ENCODE results near the gene TGM1. TPM values are rescaled to one million over a fixed set of nuclear protein-coding genes. Genes with fewer than 3 reads are reported as not detected.

TGM1 gene
- total RNA-seq, 1 experiment from 2014 or later: 2.0 TPM

GRCh38 chr14:24279301-24280186 lies 16.6 kb upstream of the TGM1 start:
- no peaks in the 10 kb centered on the region for H3K27me3 ChIP-seq
- no peaks in the 10 kb centered on the region for H3K36me3 ChIP-seq
- no peak for DNase-seq
- H3K9me3 ChIP-seq: no peaks in the 10 kb centered on the region
- H3K4me3 ChIP-seq: no peak overlapping the region

DNA sequence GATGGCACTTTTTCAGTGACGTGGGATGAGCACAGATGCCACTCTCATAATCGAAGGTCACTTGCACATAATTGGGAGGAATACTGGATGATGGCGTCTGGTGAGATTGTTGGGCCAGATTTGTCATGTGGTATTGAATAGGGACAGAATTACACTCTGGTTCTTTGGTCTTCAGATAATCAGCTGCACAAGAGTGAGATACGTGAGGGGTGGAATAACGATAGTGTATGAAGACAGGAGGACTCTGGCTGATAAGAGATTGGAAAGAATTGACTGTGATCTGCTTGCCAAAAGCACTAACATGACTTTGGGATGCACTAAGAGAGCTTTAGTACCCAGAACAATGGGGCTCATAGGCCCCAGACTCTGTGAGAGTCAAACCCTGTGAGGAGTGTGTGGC lies 15.4 kb upstream of the TGM1 start:
- Histone ChIP-seq H3K27me3 (no peaks in the 10 kb centered on the region), H3K9me3 (no peaks in the 10 kb centered on the region), H3K36me3 (no peaks in the 10 kb centered on the region), H3K4me3 (no peak overlapping the region)
- no peak for DNase-seq

GRCh38 chr14:24277606-24278321 lies 14.8 kb upstream of the TGM1 start:
- H3K36me3 ChIP-seq: no peaks in the 10 kb centered on the region
- no peaks in the 10 kb centered on the region for H3K9me3 ChIP-seq

DNA sequence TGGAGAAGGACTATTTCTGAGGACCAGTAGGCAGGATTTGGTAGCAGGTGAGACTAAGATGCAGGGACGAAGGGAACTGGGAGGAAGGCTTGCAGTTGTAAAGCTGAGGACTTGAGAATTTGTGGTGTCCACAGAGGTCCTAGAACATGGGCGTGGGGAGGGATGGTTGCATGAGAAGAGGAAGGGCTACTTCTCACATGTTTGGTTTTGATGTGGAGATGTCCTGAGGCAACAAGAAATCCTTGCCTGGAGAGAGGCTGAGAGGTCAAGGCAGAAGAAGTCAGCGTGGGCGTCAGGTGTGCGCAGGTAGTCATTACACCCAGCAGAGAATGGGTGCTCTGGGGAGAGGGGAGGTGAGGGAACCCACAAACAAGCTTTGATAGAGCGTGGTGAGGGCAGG lies 14.1 kb upstream of the TGM1 start:
- no peaks in the 10 kb centered on the region for H3K9me3 ChIP-seq
- H3K4me3 ChIP-seq: no peak overlapping the region
- no peak for DNase-seq
- no peaks in the 10 kb centered on the region for H3K27me3 ChIP-seq
- no peaks in the 10 kb centered on the region for H3K36me3 ChIP-seq

More at GRCh38 chr14:24277606-24278321, 14.8 kb upstream of the TGM1 start:
- DNase-seq: no peak
- Histone ChIP-seq H3K4me3 (no peak overlapping the region), H3K27me3 (no peaks in the 10 kb centered on the region)

- Histone ChIP-seq H3K9me3 (no peaks in the 10 kb centered on the region), H3K27me3 (no peaks in the 10 kb centered on the region), H3K36me3 (no peaks in the 10 kb centered on the region), H3K4me3 (no peak overlapping the region)
- DNase-seq: no peak
These were observed 11.1 kb upstream of the TGM1 start for GRCh38 chr14:24274101-24274543.

DNA sequence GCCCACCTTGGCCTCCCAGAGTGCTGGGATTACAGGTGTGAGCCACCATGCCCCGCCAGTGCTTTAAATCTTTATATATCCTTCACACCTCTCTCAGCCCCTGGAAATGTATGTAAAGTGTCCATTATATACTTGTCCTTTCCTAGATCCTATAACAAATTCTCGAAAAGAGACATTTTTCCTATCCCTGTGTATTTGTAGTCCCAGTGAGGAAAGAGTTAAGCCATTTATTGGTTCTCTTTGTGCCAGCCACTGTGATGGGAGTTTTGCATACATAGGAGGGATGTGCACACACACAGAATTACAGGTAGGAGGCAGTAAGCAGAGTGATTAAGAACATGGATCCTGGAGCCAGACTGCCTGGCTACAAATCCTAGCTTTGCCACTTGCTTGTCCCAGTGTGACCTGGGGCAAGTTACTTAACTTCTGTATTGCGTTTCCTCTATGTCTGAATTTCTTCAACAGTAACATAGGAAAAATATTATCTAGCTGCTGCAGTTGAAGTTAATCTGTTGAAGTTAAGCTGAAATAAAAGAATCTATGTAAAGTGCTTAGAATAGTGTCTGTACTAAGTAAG lies 10.5 kb upstream of the TGM1 start:
- no peak overlapping the region for H3K4me3 ChIP-seq
- no peaks in the 10 kb centered on the region for H3K9me3 ChIP-seq
- DNase-seq: no peak
- H3K36me3 ChIP-seq: no peaks in the 10 kb centered on the region
- no peaks in the 10 kb centered on the region for H3K27me3 ChIP-seq

GRCh38 chr14:24272467-24272866 lies 9.5 kb upstream of the TGM1 start:
- Histone ChIP-seq H3K4me3 (no peak overlapping the region), H3K27me3 (no peaks in the 10 kb centered on the region), H3K36me3 (no peaks in the 10 kb centered on the region), H3K9me3 (no peaks in the 10 kb centered on the region)
- DNase-seq: no peak

DNA sequence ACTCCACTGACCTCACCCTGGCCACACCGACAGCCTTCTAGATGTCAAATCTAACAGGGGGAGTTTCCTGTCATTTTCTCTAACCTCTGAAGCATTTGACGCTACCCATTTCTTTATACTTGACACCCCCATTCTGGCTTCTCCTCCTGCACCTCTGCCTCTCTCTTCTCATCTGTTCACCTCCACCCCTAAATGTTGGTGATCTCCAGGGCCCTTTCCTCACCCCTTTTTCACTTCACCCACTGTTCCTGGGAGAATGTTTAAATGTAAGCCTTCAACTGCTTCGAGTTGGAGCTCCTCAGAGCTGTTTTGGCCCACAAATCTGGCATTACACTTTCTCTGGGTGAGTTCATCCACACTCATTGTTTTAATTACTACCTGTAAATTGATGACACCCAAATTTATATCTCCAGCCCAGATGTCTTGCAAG lies 8.9 kb upstream of the TGM1 start:
- peak overlapping the region; percentile 90 for H3K4me3 ChIP-seq
- DNase-seq: no peak

DNA sequence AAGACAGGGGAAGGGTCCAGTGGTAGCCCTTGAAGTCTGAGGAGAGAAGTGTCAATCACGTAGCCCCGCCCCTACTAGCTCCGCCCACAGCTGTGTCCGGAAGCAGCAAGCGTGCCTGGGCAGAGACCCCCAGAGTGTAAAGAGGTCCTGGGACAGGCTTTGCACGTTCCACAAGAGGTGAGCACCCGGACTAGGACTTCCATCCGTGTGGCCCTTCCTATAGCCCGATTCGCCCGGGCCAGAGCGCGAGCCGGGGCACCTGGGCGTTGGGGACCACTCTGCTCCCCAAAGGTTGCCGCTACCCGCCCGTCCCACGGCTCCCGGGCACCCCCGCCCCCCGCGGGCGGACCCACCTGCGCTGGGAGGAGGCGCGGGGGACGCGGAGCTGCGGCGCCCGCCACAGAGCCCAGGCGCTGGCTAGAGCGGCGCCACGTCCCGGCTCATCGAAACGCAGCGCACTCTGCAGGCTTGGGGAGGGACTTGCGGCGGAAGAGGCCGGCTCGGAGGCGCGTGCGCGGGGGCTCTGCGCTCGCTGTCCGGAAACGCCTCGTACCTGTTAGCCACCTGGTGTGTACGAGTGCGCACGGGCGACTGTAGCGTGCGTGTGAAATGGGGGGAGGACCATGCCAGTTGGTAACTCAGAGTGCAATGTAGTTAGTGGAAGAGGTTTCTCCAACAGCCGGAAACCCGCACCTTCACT lies 8.3 kb upstream of the TGM1 start, which contains the start of gene RABGGTA:
Gene RABGGTA, minus strand, starts transcription at position 464 of the 700 bp plus-strand sequence. CDS start 482 bp downstream, outside the sequence.
- H3K4me3 ChIP-seq: peak within 1 kb of the TSS; percentile 90
- H3K9me3 ChIP-seq: no peaks in the 10 kb centered on the region
- DNase-seq: peak; percentile 76
- no peaks in the 10 kb centered on the region for H3K36me3 ChIP-seq
- no peaks in the 10 kb centered on the region for H3K27me3 ChIP-seq

More for the DNA sequence above, 8.9 kb upstream of the TGM1 start:
- H3K27me3 ChIP-seq: no peaks in the 10 kb centered on the region
- no peaks in the 10 kb centered on the region for H3K9me3 ChIP-seq
- H3K36me3 ChIP-seq: no peaks in the 10 kb centered on the region

DNA sequence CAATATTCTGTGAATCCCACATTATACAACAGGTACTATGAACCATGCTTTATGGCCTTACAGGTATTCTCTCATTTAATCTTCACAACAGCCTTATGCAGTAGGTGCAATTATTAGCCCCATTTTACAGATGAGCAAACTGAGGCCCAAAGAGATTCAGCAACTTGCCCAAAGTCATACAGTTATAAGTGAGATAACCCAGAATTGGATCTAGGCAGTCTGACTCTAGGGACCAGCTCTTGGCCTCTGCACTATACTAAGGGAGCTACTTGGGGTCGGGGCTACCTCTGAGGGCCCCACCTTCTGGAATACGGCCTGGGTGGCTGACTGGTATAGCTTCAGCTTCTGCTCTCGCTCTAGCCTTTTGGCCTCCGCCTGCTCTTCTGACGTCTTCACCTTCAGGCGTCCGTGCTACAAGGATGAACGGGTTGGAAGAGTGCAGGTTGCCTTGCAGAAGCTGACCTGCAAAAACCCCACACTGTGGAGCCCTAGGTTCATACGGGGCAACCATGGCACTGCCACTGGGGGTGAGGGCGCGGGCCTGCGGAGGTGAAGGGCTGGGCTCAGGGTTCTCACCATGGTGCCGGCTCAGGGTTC lies 7.7 kb upstream of the TGM1 start:
- Histone ChIP-seq H3K9me3 (no peaks in the 10 kb centered on the region), H3K36me3 (no peaks in the 10 kb centered on the region), H3K27me3 (no peaks in the 10 kb centered on the region), H3K4me3 (peak overlapping the region; percentile 90)
- no peak for DNase-seq

- DNase-seq: no peak
- Histone ChIP-seq H3K36me3 (no peaks in the 10 kb centered on the region), H3K4me3 (no peak overlapping the region), H3K9me3 (no peaks in the 10 kb centered on the region), H3K27me3 (no peaks in the 10 kb centered on the region)
These were observed 7.0 kb upstream of the TGM1 start for GRCh38 chr14:24269910-24270536.

- DNase-seq: no peak
- no peaks in the 10 kb centered on the region for H3K9me3 ChIP-seq
- no peaks in the 10 kb centered on the region for H3K27me3 ChIP-seq
- no peaks in the 10 kb centered on the region for H3K36me3 ChIP-seq
- H3K4me3 ChIP-seq: no peak overlapping the region
These were observed 6.4 kb upstream of the TGM1 start for GRCh38 chr14:24269368-24269767.

DNA sequence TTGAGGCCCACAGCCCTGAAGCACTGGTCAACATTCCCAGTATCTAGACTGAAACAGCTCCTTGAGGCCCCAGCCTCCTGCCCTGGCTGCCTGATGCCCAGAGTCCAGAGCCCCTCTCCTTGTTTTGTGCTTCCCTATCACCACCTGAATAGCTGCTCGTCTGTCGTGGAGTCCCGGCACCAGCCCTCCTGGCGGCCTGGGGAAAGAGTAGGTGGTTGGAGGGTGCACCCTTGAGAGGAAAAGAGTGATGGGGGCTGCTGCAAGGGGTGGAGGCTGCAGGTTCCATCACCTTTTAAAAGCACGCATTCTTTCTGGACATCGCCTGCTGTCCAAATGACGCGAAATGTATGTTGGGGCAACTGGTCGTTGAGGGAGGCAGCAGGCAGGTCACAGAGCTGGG lies 5.2 kb upstream of the TGM1 start:
- Histone ChIP-seq H3K36me3 (no peaks in the 10 kb centered on the region), H3K9me3 (no peaks in the 10 kb centered on the region), H3K27me3 (no peaks in the 10 kb centered on the region), H3K4me3 (no peak overlapping the region)
- DNase-seq: no peak

DNA sequence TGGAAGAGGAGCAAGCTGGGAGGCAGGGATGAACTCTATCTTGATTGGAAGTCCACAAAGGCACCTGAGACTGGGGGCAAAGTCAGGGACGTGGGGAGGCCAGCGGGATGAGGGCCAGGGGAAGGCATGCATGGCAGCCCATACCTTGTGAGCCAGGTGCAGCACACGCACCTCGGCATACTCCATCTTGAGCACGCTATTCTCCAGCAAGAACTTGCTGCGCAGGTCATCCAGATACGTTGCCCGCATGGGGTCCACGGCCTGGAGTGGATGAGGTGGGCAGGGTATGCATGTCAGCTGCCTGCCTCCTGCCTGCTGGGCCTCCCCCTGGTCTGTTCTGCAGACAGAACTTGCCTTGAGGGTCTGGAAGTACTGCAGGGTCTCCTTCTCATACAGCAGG lies 4.5 kb upstream of the TGM1 start:
- Histone ChIP-seq H3K9me3 (no peaks in the 10 kb centered on the region), H3K36me3 (no peaks in the 10 kb centered on the region), H3K4me3 (no peak overlapping the region), H3K27me3 (no peaks in the 10 kb centered on the region)
- no peak for DNase-seq

DNA sequence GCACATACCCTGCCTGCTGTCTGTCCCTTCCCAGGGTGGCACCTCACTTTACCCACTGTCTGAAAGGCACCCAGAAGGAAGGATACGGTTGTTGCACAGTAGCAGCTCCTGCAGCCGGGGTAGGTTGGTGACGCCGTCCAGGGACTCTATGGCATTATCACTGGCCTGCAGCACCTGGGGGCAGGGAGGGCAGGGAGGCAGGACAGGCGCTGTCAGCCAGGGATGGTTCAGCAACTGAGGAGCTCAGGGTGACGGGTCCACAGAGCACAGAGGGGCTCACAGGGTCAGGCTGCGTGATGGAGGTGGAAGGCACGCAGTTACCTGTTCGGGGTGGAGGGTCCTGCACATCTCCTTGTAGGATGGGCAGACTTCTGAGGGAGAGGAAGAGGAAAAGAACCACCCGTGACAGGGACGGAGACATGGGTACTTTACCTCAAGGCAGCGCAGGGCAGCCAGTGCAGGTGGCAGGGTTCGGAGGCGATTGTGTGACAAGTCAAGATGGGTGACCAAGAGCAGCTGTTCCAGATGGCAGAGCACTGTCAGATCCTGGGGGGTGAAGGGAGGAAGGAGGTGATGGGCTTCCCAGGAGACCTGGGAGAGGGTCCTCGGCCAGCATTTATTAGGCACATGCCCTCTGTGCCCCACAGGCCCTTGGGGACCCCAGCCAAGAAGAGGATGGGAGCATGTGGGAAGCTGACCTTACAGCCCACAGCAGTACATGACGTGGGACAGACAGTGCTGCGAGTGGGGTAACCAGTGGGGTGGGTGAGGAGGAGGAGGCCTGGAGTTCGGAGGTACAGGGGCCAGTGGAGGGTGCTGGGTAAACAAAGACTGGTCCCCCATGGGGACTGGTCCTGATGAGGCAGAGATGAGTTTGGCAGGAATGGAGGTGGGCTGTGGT lies 3.6 kb upstream of the TGM1 start:
- Histone ChIP-seq H3K9me3 (no peaks in the 10 kb centered on the region), H3K4me3 (no peak overlapping the region), H3K36me3 (no peaks in the 10 kb centered on the region), H3K27me3 (no peaks in the 10 kb centered on the region)
- DNase-seq: no peak

Data from MG63 (cell line).